ENCODE data around the gene ZC3H14. TPM values are rescaled to one million over a fixed set of nuclear protein-coding genes. Genes with fewer than 3 reads are reported as not detected.
"Not testable (repeated sequence)": the region's sequence is repeated elsewhere in the genome, so short reads cannot be mapped to it uniquely, and the experiment has no call there.

Gene ZC3H14
- total RNA-seq: 10 to 100 TPM; 44.4 to 46.2 (median 45.2) TPM
- polyA plus RNA-seq: 27.1 TPM
- long read RNA-seq, donor 1, full-length matches to known transcripts: 43 of 133 reads
- long read RNA-seq, donor 1, partial matches to known transcripts: 9 of 133 reads
- long read RNA-seq, donor 1, other reads (novel, unspliced or antisense): 81 of 133 reads
- long read RNA-seq, donor 2, full-length matches to known transcripts: 11 of 33 reads
- long read RNA-seq, donor 2, partial matches to known transcripts: 2 of 33 reads
- long read RNA-seq, donor 2, other reads (novel, unspliced or antisense): 20 of 33 reads
- long read RNA-seq, donor 3, full-length matches to known transcripts: 95 of 234 reads
- long read RNA-seq, donor 3, partial matches to known transcripts: 16 of 234 reads
- long read RNA-seq, donor 3, other reads (novel, unspliced or antisense): 123 of 234 reads
- long read RNA-seq, donor 4, full-length matches to known transcripts: 10 of 34 reads
- long read RNA-seq, donor 4, partial matches to known transcripts: 2 of 34 reads
- long read RNA-seq, donor 4, other reads (novel, unspliced or antisense): 22 of 34 reads

GRCh38 chr14:88562831-88563686, at the start of gene ZC3H14:
TSS of gene ZC3H14 (plus strand) at chr14:88563037. CDS start at chr14:88563134, 97 bp downstream.
- intact Hi-C loops (cut with DNase I): loop anchor here in 1 of 4 donors (5.0 kb wide), 1 partner anchor 71 kb away; no protein-coding TSS in a partner anchor
- under 1% methylated on average over 99 of the region's 99 CpGs for WGBS
- peak within 1 kb of the TSS; percentile 43 for H3K27ac ChIP-seq (ENCODE audit: low read length)

DNA sequence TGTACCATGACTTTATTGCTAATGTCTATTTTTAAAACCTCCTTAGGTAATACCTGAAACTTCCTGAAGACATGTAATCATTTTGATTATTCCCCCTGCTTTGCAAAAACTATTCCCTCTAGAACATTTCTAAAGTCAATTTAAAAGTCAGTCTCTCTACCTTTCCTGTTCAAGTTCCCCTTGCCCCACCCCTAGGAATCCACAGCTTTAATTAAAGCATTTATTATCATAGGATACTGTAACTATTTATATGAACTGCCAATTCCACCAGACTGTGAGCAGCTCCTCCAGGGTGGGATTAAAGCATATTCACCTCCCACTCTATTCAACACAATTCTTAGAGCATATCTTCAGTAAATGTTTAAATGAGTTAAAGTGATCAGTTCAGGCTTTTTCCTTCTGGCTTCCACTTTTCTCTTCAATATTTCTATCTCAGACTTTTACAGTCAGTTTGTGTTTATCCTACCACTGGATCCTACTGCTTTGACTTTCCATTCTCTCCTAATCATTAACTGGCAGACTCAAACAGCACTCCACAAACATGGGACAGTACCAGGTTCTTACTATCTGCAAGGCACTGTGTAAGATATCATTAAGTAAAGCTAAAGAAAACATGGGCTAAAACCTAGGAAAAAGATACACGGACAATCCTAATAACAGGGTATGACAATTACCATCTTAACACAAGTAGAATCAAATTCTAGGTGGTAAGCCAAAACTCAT, 47.2 kb upstream of the ZC3H14 start:
- H3K4me1 ChIP-seq (ENCODE audit: control insufficient read depth, insufficient read depth, low read length): peaks cover 2% of the 10 kb centered on the region
- H3K27ac ChIP-seq (ENCODE audit: low read length): no peak overlapping the region
- no peaks in the 10 kb centered on the region for H3K9me3 ChIP-seq (ENCODE audit: control insufficient read depth, low read length)
- WGBS: 64% methylated on average over 1 of the region's 1 CpG
- intact Hi-C loops (cut with DNase I): no loop called here
- DNase-seq (no peak), ATAC-seq (peak in 1 of 2 donors; percentile 48)
- no peak overlapping the region for H3K4me3 ChIP-seq (ENCODE audit: low read length)
- no peaks in the 10 kb centered on the region for H3K27me3 ChIP-seq (ENCODE audit: control insufficient read depth, insufficient read depth)

More at GRCh38 chr14:88562831-88563686, at the start of gene ZC3H14:
- H3K9me3 ChIP-seq (ENCODE audit: control insufficient read depth, low read length): no peaks in the 10 kb centered on the region
- H3K27me3 ChIP-seq (ENCODE audit: control insufficient read depth, insufficient read depth): no peaks in the 10 kb centered on the region
- H3K4me3 ChIP-seq (ENCODE audit: low read length): peak within 1 kb of the TSS; percentile 89
- ATAC-seq (peak; percentile 99), DNase-seq (peak; percentile 88 to 95 (median 94))
- peaks cover 2% of the 10 kb centered on the region for H3K4me1 ChIP-seq (ENCODE audit: control insufficient read depth, insufficient read depth, low read length)

DNA sequence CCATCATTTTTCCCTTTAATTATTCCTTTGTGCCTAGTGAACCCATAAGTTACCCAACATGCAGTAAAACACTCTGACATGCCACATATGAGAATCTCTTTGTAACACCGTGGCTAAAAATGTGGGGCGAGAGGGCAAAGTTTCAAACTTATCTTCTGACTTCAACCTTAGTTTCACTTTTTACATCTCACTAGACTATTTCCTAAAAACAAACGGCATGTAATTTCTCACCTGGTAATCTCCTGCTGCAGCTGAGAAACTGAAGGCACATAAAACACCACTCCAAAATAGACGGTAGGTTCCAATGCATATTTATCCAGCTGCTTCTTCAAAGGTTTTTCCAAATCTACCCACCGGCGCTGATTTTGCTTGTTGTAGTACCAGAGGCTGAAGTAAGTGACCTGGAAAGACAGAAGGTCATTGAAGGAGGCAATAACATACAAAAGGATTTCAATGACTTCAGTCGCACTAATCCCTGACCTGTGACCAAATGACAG, 45.9 kb upstream of the ZC3H14 start:
- 68% methylated on average over 7 of the region's 7 CpGs for WGBS
- peaks cover 2% of the 10 kb centered on the region for H3K4me1 ChIP-seq (ENCODE audit: control insufficient read depth, insufficient read depth, low read length)
- intact Hi-C loops (cut with DNase I): no loop called here
- no peak overlapping the region for H3K4me3 ChIP-seq (ENCODE audit: low read length)
- H3K27me3 ChIP-seq (ENCODE audit: control insufficient read depth, insufficient read depth): no peaks in the 10 kb centered on the region
- ATAC-seq: no peak
- no peak for DNase-seq
- no peak overlapping the region for H3K27ac ChIP-seq (ENCODE audit: low read length)
- H3K9me3 ChIP-seq (ENCODE audit: control insufficient read depth, low read length): no peaks in the 10 kb centered on the region

GRCh38 chr14:88518592-88519512, 44.0 kb upstream of the ZC3H14 start:
- Histone ChIP-seq H3K4me1 (ENCODE audit: control insufficient read depth, insufficient read depth, low read length) (peaks cover 2% of the 10 kb centered on the region), H3K9me3 (ENCODE audit: control insufficient read depth, low read length) (no peaks in the 10 kb centered on the region), H3K27ac (ENCODE audit: low read length) (no peak overlapping the region), H3K27me3 (ENCODE audit: control insufficient read depth, insufficient read depth) (no peaks in the 10 kb centered on the region), H3K4me3 (ENCODE audit: low read length) (no peak overlapping the region)
- intact Hi-C loops (cut with DNase I): no loop called here
- ATAC-seq (no peak), DNase-seq (no peak)
- 80% methylated on average over 5 of the region's 5 CpGs for WGBS

DNA sequence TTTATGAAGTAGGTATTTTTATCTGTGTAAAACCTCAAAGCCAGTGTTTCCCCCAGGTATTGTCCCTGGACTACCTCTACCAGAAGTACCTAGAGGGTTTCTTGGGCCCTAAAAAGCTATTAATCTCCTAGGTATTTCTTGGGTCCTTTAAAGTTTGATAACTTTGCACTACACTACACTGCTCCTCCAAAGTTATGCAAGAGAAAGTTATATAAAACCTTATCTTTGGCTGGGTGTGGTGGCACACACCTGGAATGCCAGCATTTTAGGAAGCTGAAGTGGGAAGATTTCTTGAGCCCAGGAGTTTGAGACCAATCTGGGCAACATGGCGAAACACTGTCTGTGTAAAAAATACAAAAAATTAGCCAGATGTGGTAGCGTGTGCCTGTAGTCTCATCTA, 42.9 kb upstream of the ZC3H14 start:
- H3K27ac ChIP-seq (ENCODE audit: low read length): no peak overlapping the region

GRCh38 chr14:88521818-88522217, 41.0 kb upstream of the ZC3H14 start:
- peaks cover 2% of the 10 kb centered on the region for H3K4me1 ChIP-seq (ENCODE audit: control insufficient read depth, insufficient read depth, low read length)
- WGBS: 83% methylated on average over 3 of the region's 3 CpGs
- ATAC-seq (no peak), DNase-seq (no peak)
- no peak overlapping the region for H3K27ac ChIP-seq (ENCODE audit: low read length)
- no peak overlapping the region for H3K4me3 ChIP-seq (ENCODE audit: low read length)
- no peaks in the 10 kb centered on the region for H3K9me3 ChIP-seq (ENCODE audit: control insufficient read depth, low read length)
- intact Hi-C loops (cut with DNase I): no loop called here
- no peaks in the 10 kb centered on the region for H3K27me3 ChIP-seq (ENCODE audit: control insufficient read depth, insufficient read depth)

More for the DNA sequence above, 42.9 kb upstream of the ZC3H14 start:
- Histone ChIP-seq H3K27me3 (ENCODE audit: control insufficient read depth, insufficient read depth) (no peaks in the 10 kb centered on the region), H3K4me3 (ENCODE audit: low read length) (no peak overlapping the region), H3K9me3 (ENCODE audit: control insufficient read depth, low read length) (no peaks in the 10 kb centered on the region), H3K4me1 (ENCODE audit: control insufficient read depth, insufficient read depth, low read length) (peaks cover 2% of the 10 kb centered on the region)
- WGBS: 91% methylated on average over 2 of the region's 2 CpGs
- intact Hi-C loops (cut with DNase I): no loop called here
- no peak for DNase-seq
- ATAC-seq: no peak

- Histone ChIP-seq H3K4me3 (ENCODE audit: low read length) (no peak overlapping the region), H3K27ac (ENCODE audit: low read length) (no peak overlapping the region), H3K4me1 (ENCODE audit: control insufficient read depth, insufficient read depth, low read length) (peaks cover 2% of the 10 kb centered on the region), H3K27me3 (ENCODE audit: control insufficient read depth, insufficient read depth) (no peaks in the 10 kb centered on the region), H3K9me3 (ENCODE audit: control insufficient read depth, low read length) (no peaks in the 10 kb centered on the region)
- intact Hi-C loops (cut with DNase I): no loop called here
- no peak for DNase-seq
- ATAC-seq: no peak
- WGBS: 77% methylated on average over 3 of the region's 3 CpGs
These were observed 40.4 kb upstream of the ZC3H14 start for GRCh38 chr14:88522393-88522792.

GRCh38 chr14:88529889-88530288, 32.9 kb upstream of the ZC3H14 start:
- H3K4me1 ChIP-seq (ENCODE audit: control insufficient read depth, insufficient read depth, low read length); ATAC-seq; H3K9me3 ChIP-seq (ENCODE audit: control insufficient read depth, low read length); H3K27me3 ChIP-seq (ENCODE audit: control insufficient read depth, insufficient read depth); H3K27ac ChIP-seq (ENCODE audit: low read length); intact Hi-C loops (cut with DNase I); DNase-seq; H3K4me3 ChIP-seq (ENCODE audit: low read length): not testable (repeated sequence)
- 100% methylated on average over 1 of the region's 1 CpG for WGBS

- no peak for ATAC-seq
- no peak overlapping the region for H3K4me3 ChIP-seq (ENCODE audit: low read length)
- 90% methylated on average over 6 of the region's 6 CpGs for WGBS
- no peaks in the 10 kb centered on the region for H3K27me3 ChIP-seq (ENCODE audit: control insufficient read depth, insufficient read depth)
- no peak for DNase-seq
- H3K9me3 ChIP-seq (ENCODE audit: control insufficient read depth, low read length): no peaks in the 10 kb centered on the region
- peaks cover 3% of the 10 kb centered on the region for H3K4me1 ChIP-seq (ENCODE audit: control insufficient read depth, insufficient read depth, low read length)
- intact Hi-C loops (cut with DNase I): no loop called here
- no peak overlapping the region for H3K27ac ChIP-seq (ENCODE audit: low read length)
These were observed 29.7 kb upstream of the ZC3H14 start for GRCh38 chr14:88533064-88533602.

Measured in right cardiac atrium (tissue), 5 donors.